Body of pancreas (tissue), 4 donors: ENCODE measurements around the gene PRR5L. TPM values are rescaled to one million over a fixed set of nuclear protein-coding genes. Genes with fewer than 3 reads are reported as not detected.
A peak's percentile ranks its signal among the peaks of the same experiment; 100 is the strongest.

ENCODE experiments used
- ATAC-seq: fragments of 150-250 bp; one replicate; pipeline ENCODE4 v1.9.1; 2016
- DNase-seq, 4 donors: peaks; one replicate each; pipeline ENCODE4 v3.0.0-alpha.2; 2019
- H3K27ac ChIP-seq, 4 donors: fragments of 200-600 bp; sonication (generic); 1 replicate in 3 of 4; 2 replicates in 1 of 4; pipeline versions ENCODE4 v1.5.1 to v1.6.1; 2016 to 2019; ENCODE audit warnings: mild to moderate bottlenecking in 1 of 4, mixed read lengths in 1 of 4, moderate library complexity in 1 of 4
- H3K27me3 ChIP-seq, 2 donors: fragments of 200-600 bp; sonication (generic); one replicate each; pipeline ENCODE4 v1.6.0; 2016; ENCODE audit warnings: mild to moderate bottlenecking in 1 of 2
- H3K36me3 ChIP-seq, 2 donors: fragments of 200-600 bp; sonication (generic); replicated peaks in 1 of 2; 2 replicates each; pipeline ENCODE4 v1.5.1; 2016; ENCODE audit warnings: low read depth in 2 of 2; ENCODE audit not compliant: insufficient read depth in 1 of 2
- H3K4me1 ChIP-seq: fragments of 200-600 bp; sonication (generic); one replicate; pipeline ENCODE4 v1.6.0; 2016
- H3K4me3 ChIP-seq, 2 donors: fragments of 200-600 bp; sonication (generic); 1 replicate in 1 of 2; 2 replicates in 1 of 2; pipeline ENCODE4 v1.5.1; 2016 to 2019
- H3K9me3 ChIP-seq, 3 donors: fragments of 200-600 bp; sonication (generic); 1 replicate in 2 of 3; 2 replicates in 1 of 3; pipeline ENCODE4 v1.5.1; 2016
- POLR2A ChIP-seq, 3 donors: fragments of 450-650 bp; IDR thresholded peaks; one replicate each; pipeline ENCODE4 v1.6.1; 2016; ENCODE audit warnings: antibody characterized with exemption in 3 of 3, mild to moderate bottlenecking in 2 of 3
- WGBS, 2 donors: methylation state at CpG; one replicate each; pipeline ENCODE4 v1.1.5; 2017; 5-methylcytosine and 5-hydroxymethylcytosine counted together
- intact Hi-C: fragments of 100-400 bp; cut with DNase I; formaldehyde crosslinking; loops from one replicate; pipeline ENCODE4 v1.15.1; 2023
- total RNA-seq, 2 donors: library from RNA; depleted of rRNA; stranded (reverse); fragments of >200 nt; gene quantifications; one replicate each; pipeline ENCODE4 v1.1.0, GENCODE V29; 2016
- TF ChIP-seq, protein P1 (sequence below), 7 experiments: fragments of 450-650 bp in 4 of 7; fragments of 200-600 bp in 3 of 7; sonication (generic) in 3 of 7; IDR thresholded peaks; one replicate each; pipeline ENCODE4 v1.5.1; 2016 to 2019; ENCODE audit warnings: antibody characterized with exemption in 7 of 7

Gene PRR5L
- total RNA-seq, 2 donors from 2014 or later: 2.6 to 3.0 TPM

DNA sequence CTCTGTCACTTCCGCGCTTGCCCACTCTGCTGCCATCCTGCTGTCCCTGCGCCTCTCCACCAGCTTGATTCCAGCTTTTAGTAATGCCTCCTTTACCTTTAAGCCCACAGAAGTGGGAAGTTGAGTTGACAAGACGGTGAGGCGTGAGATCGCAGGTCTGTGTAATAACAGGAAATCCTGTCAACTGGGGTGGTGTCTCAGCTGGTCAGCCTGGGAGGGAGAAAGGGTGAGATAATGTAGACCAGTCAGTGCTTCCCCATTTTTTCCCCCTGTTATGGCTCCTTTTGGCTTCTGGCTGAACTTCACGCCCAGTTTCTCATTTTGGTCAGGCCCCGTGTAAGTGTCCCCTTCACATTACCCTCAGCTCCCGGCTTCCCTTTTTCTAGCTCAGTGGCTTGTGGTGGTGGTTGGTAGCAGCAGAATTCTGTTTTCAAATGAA lies 115.1 kb downstream of the PRR5L start:
- 78 to 84% methylated on average over 9 of the region's 9 CpGs for WGBS, 2 donors
- Histone ChIP-seq H3K4me3 (no peak overlapping the region), H3K27me3 (no peaks in the 10 kb centered on the region), H3K4me1 (no peaks in the 10 kb centered on the region), H3K36me3 (no peaks in the 10 kb centered on the region), H3K9me3 (no peaks in the 10 kb centered on the region), H3K27ac (peak overlapping the region in 1 of 4 donors; percentile 64)
- peak in 1 of 4 donors; percentile 59 for DNase-seq
- intact Hi-C loops: no loop called here
- TF ChIP-seq, protein P1, sequence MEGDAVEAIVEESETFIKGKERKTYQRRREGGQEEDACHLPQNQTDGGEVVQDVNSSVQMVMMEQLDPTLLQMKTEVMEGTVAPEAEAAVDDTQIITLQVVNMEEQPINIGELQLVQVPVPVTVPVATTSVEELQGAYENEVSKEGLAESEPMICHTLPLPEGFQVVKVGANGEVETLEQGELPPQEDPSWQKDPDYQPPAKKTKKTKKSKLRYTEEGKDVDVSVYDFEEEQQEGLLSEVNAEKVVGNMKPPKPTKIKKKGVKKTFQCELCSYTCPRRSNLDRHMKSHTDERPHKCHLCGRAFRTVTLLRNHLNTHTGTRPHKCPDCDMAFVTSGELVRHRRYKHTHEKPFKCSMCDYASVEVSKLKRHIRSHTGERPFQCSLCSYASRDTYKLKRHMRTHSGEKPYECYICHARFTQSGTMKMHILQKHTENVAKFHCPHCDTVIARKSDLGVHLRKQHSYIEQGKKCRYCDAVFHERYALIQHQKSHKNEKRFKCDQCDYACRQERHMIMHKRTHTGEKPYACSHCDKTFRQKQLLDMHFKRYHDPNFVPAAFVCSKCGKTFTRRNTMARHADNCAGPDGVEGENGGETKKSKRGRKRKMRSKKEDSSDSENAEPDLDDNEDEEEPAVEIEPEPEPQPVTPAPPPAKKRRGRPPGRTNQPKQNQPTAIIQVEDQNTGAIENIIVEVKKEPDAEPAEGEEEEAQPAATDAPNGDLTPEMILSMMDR (IDR thresholded peaks at IDR 0.05): no peak
- TF ChIP-seq POLR2A (IDR thresholded peaks at IDR 0.05): no peak
- ATAC-seq: no peak

DNA sequence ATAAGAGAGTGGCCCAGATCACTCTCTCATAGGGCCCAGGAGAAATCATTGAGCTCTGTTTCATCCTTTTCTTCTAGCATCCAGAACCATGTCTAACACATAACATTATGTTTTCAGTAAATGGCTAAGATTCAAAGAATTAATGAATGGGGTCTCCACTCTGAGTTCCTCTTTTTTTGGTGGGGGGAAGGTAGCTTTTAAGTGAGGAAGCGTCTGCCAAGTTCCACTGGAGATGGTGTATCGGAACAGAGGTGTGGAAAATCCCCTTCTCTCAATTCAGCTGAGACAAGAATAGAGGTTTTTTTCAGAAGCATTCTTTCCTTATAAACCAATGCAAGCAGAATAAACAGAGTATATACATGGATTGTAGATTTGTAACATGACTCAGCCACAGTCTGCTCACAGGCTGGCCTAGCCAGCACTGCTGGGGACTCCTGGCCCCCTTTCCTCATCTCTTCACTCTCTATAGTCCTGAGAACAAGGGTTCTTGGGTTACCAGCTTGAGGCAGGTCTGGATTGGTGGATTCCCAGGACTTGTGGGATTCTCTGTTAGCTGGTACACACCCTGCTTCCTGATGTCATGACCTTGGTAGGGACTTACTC lies 116.8 kb downstream of the PRR5L start:
- Histone ChIP-seq H3K9me3 (no peaks in the 10 kb centered on the region), H3K36me3 (no peaks in the 10 kb centered on the region), H3K27ac (no peak overlapping the region), H3K27me3 (no peaks in the 10 kb centered on the region), H3K4me3 (no peak overlapping the region), H3K4me1 (no peaks in the 10 kb centered on the region)
- ATAC-seq (no peak), DNase-seq (no peak)
- no peak for TF ChIP-seq POLR2A (IDR thresholded peaks at IDR 0.05)
- TF ChIP-seq, protein P1 (IDR thresholded peaks at IDR 0.05): no peak
- 75 to 92% methylated on average over 2 of the region's 2 CpGs for WGBS, 2 donors
- intact Hi-C loops: no loop called here

- ATAC-seq (no peak), DNase-seq (no peak)
- intact Hi-C loops: no loop called here
- 79 to 80% methylated on average over 4 to 5 of the region's 5 CpGs for WGBS, 2 donors
- no peaks in the 10 kb centered on the region for H3K27me3 ChIP-seq
- peaks cover 4% of the 10 kb centered on the region for H3K4me1 ChIP-seq
- no peaks in the 10 kb centered on the region for H3K9me3 ChIP-seq
- TF ChIP-seq, protein P1 (IDR thresholded peaks at IDR 0.05): no peak
- TF ChIP-seq POLR2A (IDR thresholded peaks at IDR 0.05): no peak
- H3K27ac ChIP-seq: no peak overlapping the region
- no peaks in the 10 kb centered on the region for H3K36me3 ChIP-seq
- no peak overlapping the region for H3K4me3 ChIP-seq
Observed at GRCh38 chr11:36417154-36417553, 121.1 kb downstream of the PRR5L start.

- peaks cover 4% of the 10 kb centered on the region for H3K4me1 ChIP-seq
- H3K4me3 ChIP-seq: no peak overlapping the region
- no peaks in the 10 kb centered on the region for H3K27me3 ChIP-seq
- ATAC-seq: no peak
- no peak for TF ChIP-seq POLR2A (IDR thresholded peaks at IDR 0.05)
- TF ChIP-seq, protein P1 (IDR thresholded peaks at IDR 0.05): no peak
- no peaks in the 10 kb centered on the region for H3K36me3 ChIP-seq
- no peaks in the 10 kb centered on the region for H3K9me3 ChIP-seq
- 68 to 73% methylated on average over 7 of the region's 7 CpGs for WGBS, 2 donors
- H3K27ac ChIP-seq: no peak overlapping the region
- intact Hi-C loops: no loop called here
- no peak for DNase-seq
Observed at GRCh38 chr11:36419791-36420424, 123.8 kb downstream of the PRR5L start.
